Adrenal gland (tissue), 12 donors: ENCODE results near the gene ITGB3. TPM values are rescaled to one million over a fixed set of nuclear protein-coding genes. Genes with fewer than 3 reads are reported as not detected.

Source experiments
- DNase-seq, 7 donors: peaks; one replicate each; pipeline ENCODE4 v3.0.0-alpha.2; 2019 to 2020
- H3K27ac ChIP-seq, 5 donors: fragments of 200-600 bp; sonication (generic) in 4 of 5; 1 replicate in 3 of 5; 2 replicates in 2 of 5; pipeline versions ENCODE4 v1.5.1 to v1.8.0; 2016 to 2020; ENCODE audit warnings: mild to moderate bottlenecking in 1 of 5
- H3K27me3 ChIP-seq: fragments of 200-600 bp; 2 replicates; pipeline ENCODE4 v1.8.0; 2021
- H3K36me3 ChIP-seq, 2 donors: fragments of 200-600 bp; replicated peaks in 1 of 2; 1 replicate in 1 of 2; 2 replicates in 1 of 2; pipeline versions ENCODE4 v1.5.1 to v1.8.0; 2018 to 2022
- H3K4me1 ChIP-seq, 2 donors: fragments of 200-600 bp; replicated peaks in 1 of 2; 1 replicate in 1 of 2; 2 replicates in 1 of 2; pipeline versions ENCODE4 v1.5.1 to v1.8.0; 2018 to 2021
- H3K4me3 ChIP-seq, 4 donors: fragments of 200-600 bp; sonication (generic) in 3 of 4; one replicate each; pipeline ENCODE4 v1.5.1; 2016 to 2018
- H3K9me3 ChIP-seq, 3 donors: fragments of 200-600 bp; sonication (generic) in 1 of 3; replicated peaks in 1 of 3; 1 replicate in 2 of 3; 2 replicates in 1 of 3; pipeline versions ENCODE4 v1.5.1 to v1.8.0; 2016 to 2021
- POLR2A ChIP-seq, 2 donors: fragments of 450-650 bp; IDR thresholded peaks; one replicate each; pipeline ENCODE4 v1.6.1; 2017; ENCODE audit warnings: antibody characterized with exemption in 2 of 2, mild to moderate bottlenecking in 2 of 2, moderate library complexity in 1 of 2
- WGBS, 4 donors: extraction: QIAGEN DNeasy Blood & Tissue Kit in 2 of 4; methylation state at CpG; one replicate each; pipeline versions ENCODE4 v1.1.5 to v1.1.7; 2013 to 2017; 5-methylcytosine and 5-hydroxymethylcytosine counted together
- intact Hi-C, 2 donors: fragments of 100-400 bp; cut with DNase I; formaldehyde crosslinking; loops; one replicate each; pipeline versions ENCODE4 v1.14.1 to v1.15.0; 2022 to 2023
- polyA plus RNA-seq, 3 donors: library from polyadenylated mRNA; stranded (reverse); fragments of 200-250 nt in 2 of 3; fragments of 350-450 nt in 1 of 3; fragmentation: Illumina TruSeq in 1 of 3; extraction: RNeasy Lipid Tissue Mini Kit (QIAGEN cat#74804) in 1 of 3; gene quantifications; one replicate each; pipeline ENCODE4 v1.2.3, GENCODE V29; 2013 to 2014
- total RNA-seq, 9 donors: library from RNA; depleted of rRNA in 4 of 9; stranded (reverse); fragments of >200 nt in 4 of 9; fragments of 120-200 nt in 1 of 9; fragmentation: NEBNext Ultra II Directional in 1 of 9; extraction: Animal tissue kit (Norgen Biotek cat#: 25700) in 1 of 9; gene quantifications; one replicate each; pipeline versions ENCODE4 v1.1.0 to v1.2.4, GENCODE V29; 2013 to 2023
- TF ChIP-seq, protein P1 (sequence below), 6 experiments: fragments of 450-650 bp in 4 of 6; fragments of 200-600 bp in 2 of 6; sonication (generic) in 1 of 6; IDR thresholded peaks; 1 replicate in 5 of 6; 2 replicates in 1 of 6; pipeline versions ENCODE4 v1.5.1 to v1.8.0; 2016 to 2021; ENCODE audit warnings: antibody characterized with exemption in 6 of 6, mild to moderate bottlenecking in 2 of 6, moderate library complexity in 1 of 6
- donor health status: healthy with polysubstance abuse.
- donor health status: Bipolar disorder and iron deficiency.
- donor health status: DM: yes; HTN: yes; CAD: no.
- donor health status: DM: no; HTN: no; CAD: no.
- donor health status: DM: no; HTN: no; CAD: no.
- donor health status: DM: yes; HTN: yes; CAD: no.

Gene ITGB3
- total and polyA plus RNA-seq, 12 donors: 0.12 to 3.7 (median 1.5) TPM

DNA sequence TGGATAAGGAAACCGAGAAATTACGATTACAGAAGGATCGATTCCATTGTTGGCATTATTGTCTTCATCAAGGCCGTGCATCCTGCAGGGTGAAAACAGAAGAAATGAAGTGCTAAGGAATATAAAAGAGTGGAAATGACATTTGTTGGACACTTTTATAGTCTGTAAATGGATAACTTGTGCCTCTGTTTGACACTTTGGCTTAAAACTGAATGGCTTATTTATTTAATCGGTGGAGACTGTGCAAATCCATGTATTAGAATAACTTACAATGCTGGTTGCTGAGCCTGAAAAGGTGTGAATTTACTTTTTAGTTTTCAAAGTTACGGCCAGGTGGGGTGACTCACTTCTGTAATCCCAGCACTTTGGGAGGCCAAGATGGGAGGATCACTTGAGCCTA lies 31.4 kb downstream of the ITGB3 start:
- peaks cover 0 to 1% of the 10 kb centered on the region in 2 donors for H3K4me1 ChIP-seq
- TF ChIP-seq POLR2A (IDR thresholded peaks at IDR 0.05): no peak
- TF ChIP-seq, protein P1, sequence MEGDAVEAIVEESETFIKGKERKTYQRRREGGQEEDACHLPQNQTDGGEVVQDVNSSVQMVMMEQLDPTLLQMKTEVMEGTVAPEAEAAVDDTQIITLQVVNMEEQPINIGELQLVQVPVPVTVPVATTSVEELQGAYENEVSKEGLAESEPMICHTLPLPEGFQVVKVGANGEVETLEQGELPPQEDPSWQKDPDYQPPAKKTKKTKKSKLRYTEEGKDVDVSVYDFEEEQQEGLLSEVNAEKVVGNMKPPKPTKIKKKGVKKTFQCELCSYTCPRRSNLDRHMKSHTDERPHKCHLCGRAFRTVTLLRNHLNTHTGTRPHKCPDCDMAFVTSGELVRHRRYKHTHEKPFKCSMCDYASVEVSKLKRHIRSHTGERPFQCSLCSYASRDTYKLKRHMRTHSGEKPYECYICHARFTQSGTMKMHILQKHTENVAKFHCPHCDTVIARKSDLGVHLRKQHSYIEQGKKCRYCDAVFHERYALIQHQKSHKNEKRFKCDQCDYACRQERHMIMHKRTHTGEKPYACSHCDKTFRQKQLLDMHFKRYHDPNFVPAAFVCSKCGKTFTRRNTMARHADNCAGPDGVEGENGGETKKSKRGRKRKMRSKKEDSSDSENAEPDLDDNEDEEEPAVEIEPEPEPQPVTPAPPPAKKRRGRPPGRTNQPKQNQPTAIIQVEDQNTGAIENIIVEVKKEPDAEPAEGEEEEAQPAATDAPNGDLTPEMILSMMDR (IDR thresholded peaks at IDR 0.05): no peak
- no peak overlapping the region for H3K27ac ChIP-seq
- intact Hi-C loops: no loop called here
- H3K36me3 ChIP-seq: no peaks in the 10 kb centered on the region
- DNase-seq: no peak
- no peaks in the 10 kb centered on the region for H3K27me3 ChIP-seq
- 90 to 92% (median 91%) methylated on average over 6 of the region's 6 CpGs for WGBS, 4 donors
- H3K9me3 ChIP-seq: no peaks in the 10 kb centered on the region
- H3K4me3 ChIP-seq: no peak overlapping the region

DNA sequence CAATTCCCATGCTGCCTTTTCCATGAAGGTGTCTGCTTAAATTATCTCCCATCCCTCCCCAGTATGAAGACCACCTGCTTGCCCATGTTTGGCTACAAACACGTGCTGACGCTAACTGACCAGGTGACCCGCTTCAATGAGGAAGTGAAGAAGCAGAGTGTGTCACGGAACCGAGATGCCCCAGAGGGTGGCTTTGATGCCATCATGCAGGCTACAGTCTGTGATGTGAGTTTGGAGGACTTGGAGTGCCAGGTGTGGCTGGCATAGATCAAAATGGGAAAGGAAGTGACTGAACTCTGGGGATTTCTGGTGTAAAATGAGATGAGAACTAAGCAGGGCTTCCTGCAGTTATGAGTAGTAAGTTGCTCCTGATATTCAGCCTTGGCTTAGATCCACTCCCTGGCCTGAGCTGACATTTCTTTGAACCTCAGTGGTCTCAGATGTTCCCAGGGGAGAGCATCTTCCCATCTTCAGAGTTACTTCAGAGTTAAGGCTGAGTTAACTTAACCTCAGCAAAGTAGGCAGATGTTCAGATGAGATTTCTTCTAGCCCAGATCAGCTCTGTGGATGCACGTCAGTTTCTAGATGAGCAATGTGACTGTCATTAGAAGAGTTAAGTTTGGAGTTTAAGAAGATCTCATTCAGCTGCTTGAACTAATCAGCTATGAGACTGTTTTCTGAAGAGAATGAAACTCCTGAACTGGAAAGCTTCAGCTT lies 32.7 kb downstream of the ITGB3 start:
- no peak for DNase-seq
- intact Hi-C loops: no loop called here
- Histone ChIP-seq H3K36me3 (no peaks in the 10 kb centered on the region), H3K4me3 (no peak overlapping the region), H3K4me1 (no peaks in the 10 kb centered on the region), H3K27me3 (no peaks in the 10 kb centered on the region), H3K9me3 (no peaks in the 10 kb centered on the region), H3K27ac (no peak overlapping the region)
- TF ChIP-seq, protein P1 (IDR thresholded peaks at IDR 0.05): no peak
- TF ChIP-seq POLR2A (IDR thresholded peaks at IDR 0.05): no peak
- 79 to 86% (median 82%) methylated on average over 6 of the region's 6 CpGs for WGBS, 4 donors

DNA sequence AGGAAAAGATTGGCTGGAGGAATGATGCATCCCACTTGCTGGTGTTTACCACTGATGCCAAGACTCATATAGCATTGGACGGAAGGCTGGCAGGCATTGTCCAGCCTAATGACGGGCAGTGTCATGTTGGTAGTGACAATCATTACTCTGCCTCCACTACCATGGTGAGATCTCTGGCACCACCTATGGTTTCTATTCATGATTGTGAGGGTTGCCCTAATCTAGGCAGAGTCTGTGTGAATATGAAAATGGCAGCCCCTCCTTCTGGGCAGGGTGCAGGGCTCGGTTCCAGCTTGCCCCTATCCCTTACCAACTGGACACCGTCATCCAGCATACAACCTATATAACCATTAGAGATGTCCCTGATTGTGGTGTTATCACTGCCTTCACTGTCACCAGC lies 33.4 kb downstream of the ITGB3 start:
- no peak for DNase-seq
- Histone ChIP-seq H3K4me3 (no peak overlapping the region), H3K4me1 (no peaks in the 10 kb centered on the region), H3K9me3 (no peaks in the 10 kb centered on the region), H3K36me3 (no peaks in the 10 kb centered on the region), H3K27me3 (no peaks in the 10 kb centered on the region), H3K27ac (no peak overlapping the region)
- intact Hi-C loops: no loop called here
- TF ChIP-seq, protein P1 (IDR thresholded peaks at IDR 0.05): no peak
- no peak for TF ChIP-seq POLR2A (IDR thresholded peaks at IDR 0.05)
- WGBS, 4 donors: 89 to 98% (median 92%) methylated on average over 4 of the region's 4 CpGs

DNA sequence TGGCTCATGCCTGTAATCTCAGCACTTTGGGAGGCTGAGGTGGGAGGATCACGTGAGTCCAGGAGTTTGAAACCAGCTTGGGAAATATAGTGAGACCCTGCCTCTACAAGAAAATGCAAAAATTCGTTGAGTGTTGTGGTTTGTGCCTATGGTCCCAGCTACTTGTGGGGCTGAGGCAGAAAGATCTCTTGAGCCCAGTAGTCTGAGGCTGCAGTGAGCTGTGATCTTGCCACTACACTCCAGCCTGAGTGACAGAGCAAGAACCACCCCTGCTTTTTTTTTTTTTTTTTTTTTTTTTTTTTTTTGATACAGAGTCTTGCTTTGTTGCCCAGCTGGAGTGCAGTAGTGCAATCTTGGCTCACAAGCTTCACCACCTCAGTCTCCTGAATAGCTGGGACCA lies 34.0 kb downstream of the ITGB3 start:
- no peaks in the 10 kb centered on the region for H3K36me3 ChIP-seq
- intact Hi-C loops: no loop called here
- WGBS, 4 donors: 78 to 95% (median 79%) methylated on average over 2 of the region's 2 CpGs
- no peaks in the 10 kb centered on the region for H3K27me3 ChIP-seq
- no peak overlapping the region for H3K27ac ChIP-seq
- H3K9me3 ChIP-seq: no peaks in the 10 kb centered on the region
- no peak for TF ChIP-seq POLR2A (IDR thresholded peaks at IDR 0.05)
- TF ChIP-seq, protein P1 (IDR thresholded peaks at IDR 0.05): no peak
- H3K4me1 ChIP-seq: no peaks in the 10 kb centered on the region
- no peak overlapping the region for H3K4me3 ChIP-seq
- DNase-seq: no peak
